Keratinocyte (primary cell): ENCODE results near the gene TPM4.

ENCODE experiments used
- EZH2 ChIP-seq: IDR thresholded peaks from one replicate; pipeline ENCODE4 v1.6.1; 2012; ENCODE audit warnings: inconsistent platforms, mild to moderate bottlenecking, low read length, moderate library complexity
- TF ChIP-seq, protein P1 (sequence below), 3 experiments: IDR thresholded peaks in 1 of 3; conservative IDR thresholded peaks in 1 of 3; optimal IDR thresholded peaks in 1 of 3; 2 replicates in 2 of 3; 3 replicates in 1 of 3; pipeline versions ENCODE3 to v1.5.1; 2011; ENCODE audit warnings: low read length in 3 of 3, mild to moderate bottlenecking in 3 of 3, moderate library complexity in 2 of 3, control low read depth in 1 of 3, inconsistent platforms in 1 of 3; ENCODE audit not compliant: insufficient read depth in 2 of 3; ENCODE audit errors: extremely low read depth in 1 of 3

DNA sequence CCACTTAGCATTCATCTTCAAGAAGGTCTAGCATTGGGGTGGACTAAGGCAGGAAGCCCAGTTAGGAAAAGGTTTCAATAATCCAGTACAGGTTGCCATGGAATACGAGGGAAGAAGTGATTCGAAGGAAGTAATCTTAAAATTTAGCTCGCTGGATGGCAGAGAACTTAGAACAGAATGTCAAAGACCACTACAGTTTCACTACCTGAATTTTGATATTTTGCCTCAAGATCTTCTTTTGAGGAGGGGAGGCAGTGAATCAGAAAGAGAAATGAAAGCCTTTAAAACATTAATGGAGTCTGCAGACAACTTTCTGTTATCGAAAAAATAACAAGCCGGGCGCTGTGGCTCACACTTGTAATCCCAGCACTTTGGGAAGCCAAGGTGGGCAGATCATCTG lies 28.4 kb downstream of the TPM4 start:
- TF ChIP-seq EZH2 = no peak
- TF ChIP-seq, protein P1, sequence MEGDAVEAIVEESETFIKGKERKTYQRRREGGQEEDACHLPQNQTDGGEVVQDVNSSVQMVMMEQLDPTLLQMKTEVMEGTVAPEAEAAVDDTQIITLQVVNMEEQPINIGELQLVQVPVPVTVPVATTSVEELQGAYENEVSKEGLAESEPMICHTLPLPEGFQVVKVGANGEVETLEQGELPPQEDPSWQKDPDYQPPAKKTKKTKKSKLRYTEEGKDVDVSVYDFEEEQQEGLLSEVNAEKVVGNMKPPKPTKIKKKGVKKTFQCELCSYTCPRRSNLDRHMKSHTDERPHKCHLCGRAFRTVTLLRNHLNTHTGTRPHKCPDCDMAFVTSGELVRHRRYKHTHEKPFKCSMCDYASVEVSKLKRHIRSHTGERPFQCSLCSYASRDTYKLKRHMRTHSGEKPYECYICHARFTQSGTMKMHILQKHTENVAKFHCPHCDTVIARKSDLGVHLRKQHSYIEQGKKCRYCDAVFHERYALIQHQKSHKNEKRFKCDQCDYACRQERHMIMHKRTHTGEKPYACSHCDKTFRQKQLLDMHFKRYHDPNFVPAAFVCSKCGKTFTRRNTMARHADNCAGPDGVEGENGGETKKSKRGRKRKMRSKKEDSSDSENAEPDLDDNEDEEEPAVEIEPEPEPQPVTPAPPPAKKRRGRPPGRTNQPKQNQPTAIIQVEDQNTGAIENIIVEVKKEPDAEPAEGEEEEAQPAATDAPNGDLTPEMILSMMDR (optimal IDR thresholded peaks at IDR 0.05 in 1 of 3, IDR thresholded peaks at IDR 0.05 in 1 of 3, conservative IDR thresholded peaks at IDR 0.05 in 1 of 3; ENCODE audit: extremely low read depth in 1 of 3, insufficient read depth in 2 of 3, low read length in 3 of 3) = no peak
